AG10803 (cell line): ENCODE measurements around the gene HUWE1.
A peak's percentile ranks its signal among the peaks of the same experiment; 100 is the strongest.
"Not testable (repeated sequence)": the region's sequence is repeated elsewhere in the genome, so short reads cannot be mapped to it uniquely, and the experiment has no call there.

ENCODE experiments used
- DNase-seq: peaks from one replicate; pipeline ENCODE4 v3.0.0; 2010; ENCODE audit warnings: low read depth
- H3K4me3 ChIP-seq: 2 replicates; pipeline ENCODE4 v1.5.1; 2011; ENCODE audit warnings: mild to moderate bottlenecking, low read length, control low read depth
- CTCF ChIP-seq: conservative IDR thresholded peaks from 2 replicates; pipeline ENCODE4 v1.5.1; 2011; ENCODE audit warnings: mild to moderate bottlenecking, low read length, control low read depth, inconsistent platforms

Gene HUWE1

GRCh38 chrX:53686151-53686885 lies at the start of gene HUWE1:
HUWE1 (minus strand) TSS chrX:53686719; CDS start chrX:53654107, 32,612 bp downstream.
- TF ChIP-seq CTCF: no peak
- peak; percentile 57 for DNase-seq
- H3K4me3 ChIP-seq: peak within 1 kb of the TSS; percentile 78

GRCh38 chrX:53732797-53733196 lies 46.3 kb upstream of the HUWE1 start:
- no peak overlapping the region for H3K4me3 ChIP-seq
- no peak for TF ChIP-seq CTCF
- no peak for DNase-seq

- TF ChIP-seq CTCF: no peak
- DNase-seq: peak; percentile 29
- H3K4me3 ChIP-seq: no peak overlapping the region
Observed at GRCh38 chrX:53729751-53730150, 43.2 kb upstream of the HUWE1 start.

- no peak for DNase-seq
- TF ChIP-seq CTCF: no peak
- no peak overlapping the region for H3K4me3 ChIP-seq
Observed at GRCh38 chrX:53728506-53728905, 42.0 kb upstream of the HUWE1 start.

GRCh38 chrX:53724872-53725271 lies 38.4 kb upstream of the HUWE1 start:
- no peak overlapping the region for H3K4me3 ChIP-seq
- no peak for TF ChIP-seq CTCF
- DNase-seq: no peak

- DNase-seq: no peak
- H3K4me3 ChIP-seq: no peak overlapping the region
- TF ChIP-seq CTCF: no peak
Observed at GRCh38 chrX:53723381-53723780, 36.9 kb upstream of the HUWE1 start.

GRCh38 chrX:53721610-53722009 lies 35.1 kb upstream of the HUWE1 start:
- not testable (repeated sequence) for H3K4me3 ChIP-seq, DNase-seq

GRCh38 chrX:53719666-53720065 lies 33.1 kb upstream of the HUWE1 start:
- DNase-seq, H3K4me3 ChIP-seq: not testable (repeated sequence)
